Measurements from ENCODE around the gene GAS6. TPM values are rescaled to one million over a fixed set of nuclear protein-coding genes. Genes with fewer than 3 reads are reported as not detected.

The GAS6 gene
- total RNA-seq, 1 experiment from 2014 or later = 20.9 TPM

- Histone ChIP-seq H3F3A (ENCODE audit: low read length, unreplicated experiment) (no peaks in the 10 kb centered on the region), H3K27ac (ENCODE audit: low read length) (no peak overlapping the region), H3K9me2 (replicated peaks; ENCODE audit: low read length) (no peaks in the 10 kb centered on the region), H2AFZ (ENCODE audit: low read length) (no peak overlapping the region), H3K4me2 (ENCODE audit: low read length) (no peak overlapping the region), H3K79me2 (ENCODE audit: low read length) (peaks cover 84% of the 10 kb centered on the region), H4K20me1 (ENCODE audit: low read length) (no peaks in the 10 kb centered on the region), H3K4me3 (ENCODE audit: low read length) (no peak overlapping the region), H3K9ac (ENCODE audit: low read length) (no peak overlapping the region), H3K9me3 (ENCODE audit: low read length) (no peaks in the 10 kb centered on the region), H3K4me1 (ENCODE audit: insufficient read depth, low read length) (peaks cover 9% of the 10 kb centered on the region), H3K27me3 (ENCODE audit: low read length) (no peaks in the 10 kb centered on the region), H3K36me3 (ENCODE audit: low read depth, low read length) (no peaks in the 10 kb centered on the region)
- ATAC-seq = no peak; the same call in 1 of the 2 replicates
- no peak for TF ChIP-seq CTCF (conservative IDR thresholded peaks at IDR 0.05; ENCODE audit: low read depth, low read length)
- TF ChIP-seq EZH2phosphoT487 (IDR thresholded peaks at IDR 0.05; ENCODE audit: borderline replicate concordance, low read length) = no peak
- TF ChIP-seq EZH2 (IDR thresholded peaks at IDR 0.05; ENCODE audit: low read length, unreplicated experiment) = no peak
- ChIA-PET POLR2A (ENCODE audit: unreplicated experiment) (no interaction called here), CTCF (no interaction called here)
- intact Hi-C loops (cut with micrococcal nuclease) = no loop called here
- BruUV-seq (replicated peaks) = no TSS peak
- DNase-seq = no peak
Measured at GRCh38 chr13:113855012-113855921, 8.6 kb downstream of the GAS6 start.

- intact Hi-C loops (cut with micrococcal nuclease) = no loop called here
- H3K9me3 ChIP-seq (ENCODE audit: low read length) = no peaks in the 10 kb centered on the region
- no peak overlapping the region for H3K4me3 ChIP-seq (ENCODE audit: low read length)
- ChIA-PET POLR2A (ENCODE audit: unreplicated experiment) (no interaction called here), CTCF (no interaction called here)
- no peaks in the 10 kb centered on the region for H3F3A ChIP-seq (ENCODE audit: low read length, unreplicated experiment)
- no peak overlapping the region for H2AFZ ChIP-seq (ENCODE audit: low read length)
- no peaks in the 10 kb centered on the region for H3K36me3 ChIP-seq (ENCODE audit: low read depth, low read length)
- ATAC-seq (no peak; the same call in 1 of the 2 replicates), DNase-seq (no peak)
- no peak overlapping the region for H3K4me2 ChIP-seq (ENCODE audit: low read length)
- H4K20me1 ChIP-seq (ENCODE audit: low read length) = no peaks in the 10 kb centered on the region
- H3K9me2 ChIP-seq (replicated peaks; ENCODE audit: low read length) = no peaks in the 10 kb centered on the region
- no TSS peak for BruUV-seq (replicated peaks)
- no peak overlapping the region for H3K27ac ChIP-seq (ENCODE audit: low read length)
- H3K79me2 ChIP-seq (ENCODE audit: low read length) = peaks cover 80% of the 10 kb centered on the region
- H3K4me1 ChIP-seq (ENCODE audit: insufficient read depth, low read length) = peaks cover 17% of the 10 kb centered on the region
- H3K9ac ChIP-seq (ENCODE audit: low read length) = no peak overlapping the region
- H3K27me3 ChIP-seq (ENCODE audit: low read length) = no peaks in the 10 kb centered on the region
- no peak for TF ChIP-seq EZH2 (IDR thresholded peaks at IDR 0.05; ENCODE audit: low read length, unreplicated experiment)
- no peak for TF ChIP-seq EZH2phosphoT487 (IDR thresholded peaks at IDR 0.05; ENCODE audit: borderline replicate concordance, low read length)
- TF ChIP-seq CTCF (conservative IDR thresholded peaks at IDR 0.05; ENCODE audit: low read depth, low read length) = no peak
Measured at GRCh38 chr13:113854238-113855011, 9.5 kb downstream of the GAS6 start.
